Measurements from ENCODE around the gene PTPRO. TPM values are rescaled to one million over a fixed set of nuclear protein-coding genes. Genes with fewer than 3 reads are reported as not detected.

The PTPRO gene
- total and polyA plus RNA-seq, 9 donors: 0.74 to 1.5 (median 1.0) TPM

GRCh38 chr12:15474766-15475165 lies 152.5 kb downstream of the PTPRO start:
- no peaks in the 10 kb centered on the region for H3K36me3 ChIP-seq (ENCODE audit: control insufficient read depth, insufficient read depth, low read length)
- H3K4me1 ChIP-seq (ENCODE audit: control insufficient read depth, insufficient read depth, low read length): no peaks in the 10 kb centered on the region
- H3K27me3 ChIP-seq (ENCODE audit: control insufficient read depth, insufficient read depth, low read length): no peaks in the 10 kb centered on the region
- DNase-seq: peak; percentile 1
- no peaks in the 10 kb centered on the region for H3K9me3 ChIP-seq (replicated peaks; ENCODE audit: control insufficient read depth, low read depth, low read length)
- H3K27ac ChIP-seq (ENCODE audit: low read length): no peak overlapping the region
- H3K4me3 ChIP-seq (ENCODE audit: low read length): no peak overlapping the region
- 58% methylated on average over 3 of the region's 6 CpGs for WGBS (ENCODE audit: insufficient coverage)

GRCh38 chr12:15477761-15478160 lies 155.5 kb downstream of the PTPRO start:
- Histone ChIP-seq H3K36me3 (ENCODE audit: control insufficient read depth, insufficient read depth, low read length) (no peaks in the 10 kb centered on the region), H3K27me3 (ENCODE audit: control insufficient read depth, insufficient read depth, low read length) (no peaks in the 10 kb centered on the region), H3K9me3 (replicated peaks; ENCODE audit: control insufficient read depth, low read depth, low read length) (no peaks in the 10 kb centered on the region), H3K4me3 (ENCODE audit: low read length) (no peak overlapping the region), H3K27ac (ENCODE audit: low read length) (no peak overlapping the region), H3K4me1 (ENCODE audit: control insufficient read depth, insufficient read depth, low read length) (no peaks in the 10 kb centered on the region)
- DNase-seq: no peak
- WGBS (ENCODE audit: insufficient coverage): no CpG with 5 or more reads among the region's 1 CpG

- no peak overlapping the region for H3K4me3 ChIP-seq (ENCODE audit: low read length)
- no peaks in the 10 kb centered on the region for H3K4me1 ChIP-seq (ENCODE audit: control insufficient read depth, insufficient read depth, low read length)
- no peaks in the 10 kb centered on the region for H3K27me3 ChIP-seq (ENCODE audit: control insufficient read depth, insufficient read depth, low read length)
- no peak overlapping the region for H3K27ac ChIP-seq (ENCODE audit: low read length)
- no peaks in the 10 kb centered on the region for H3K36me3 ChIP-seq (ENCODE audit: control insufficient read depth, insufficient read depth, low read length)
- WGBS (ENCODE audit: insufficient coverage): 33% methylated on average over 1 of the region's 2 CpGs
- H3K9me3 ChIP-seq (replicated peaks; ENCODE audit: control insufficient read depth, low read depth, low read length): no peaks in the 10 kb centered on the region
- no peak for DNase-seq
Observed at GRCh38 chr12:15481846-15482245, 159.5 kb downstream of the PTPRO start.

- DNase-seq: no peak
- no peaks in the 10 kb centered on the region for H3K9me3 ChIP-seq (replicated peaks; ENCODE audit: control insufficient read depth, low read depth, low read length)
- no peak overlapping the region for H3K4me3 ChIP-seq (ENCODE audit: low read length)
- WGBS (ENCODE audit: insufficient coverage): no CpG with 5 or more reads among the region's 3 CpGs
- no peaks in the 10 kb centered on the region for H3K27me3 ChIP-seq (ENCODE audit: control insufficient read depth, insufficient read depth, low read length)
- H3K36me3 ChIP-seq (ENCODE audit: control insufficient read depth, insufficient read depth, low read length): no peaks in the 10 kb centered on the region
- no peaks in the 10 kb centered on the region for H3K4me1 ChIP-seq (ENCODE audit: control insufficient read depth, insufficient read depth, low read length)
- H3K27ac ChIP-seq (ENCODE audit: low read length): no peak overlapping the region
Observed at GRCh38 chr12:15485466-15485865, 163.2 kb downstream of the PTPRO start.

GRCh38 chr12:15486859-15487258 lies 164.6 kb downstream of the PTPRO start:
- Histone ChIP-seq H3K4me3 (ENCODE audit: low read length) (no peak overlapping the region), H3K4me1 (ENCODE audit: control insufficient read depth, insufficient read depth, low read length) (no peaks in the 10 kb centered on the region), H3K27ac (ENCODE audit: low read length) (no peak overlapping the region), H3K9me3 (replicated peaks; ENCODE audit: control insufficient read depth, low read depth, low read length) (no peaks in the 10 kb centered on the region), H3K27me3 (ENCODE audit: control insufficient read depth, insufficient read depth, low read length) (no peaks in the 10 kb centered on the region), H3K36me3 (ENCODE audit: control insufficient read depth, insufficient read depth, low read length) (no peaks in the 10 kb centered on the region)
- DNase-seq: no peak
- no CpG with 5 or more reads among the region's 6 CpGs for WGBS (ENCODE audit: insufficient coverage)

GRCh38 chr12:15488481-15488880 lies 166.2 kb downstream of the PTPRO start:
- Histone ChIP-seq H3K4me3 (ENCODE audit: low read length) (no peak overlapping the region), H3K27ac (ENCODE audit: low read length) (no peak overlapping the region), H3K9me3 (replicated peaks; ENCODE audit: control insufficient read depth, low read depth, low read length) (no peaks in the 10 kb centered on the region), H3K36me3 (ENCODE audit: control insufficient read depth, insufficient read depth, low read length) (no peaks in the 10 kb centered on the region), H3K27me3 (ENCODE audit: control insufficient read depth, insufficient read depth, low read length) (no peaks in the 10 kb centered on the region), H3K4me1 (ENCODE audit: control insufficient read depth, insufficient read depth, low read length) (no peaks in the 10 kb centered on the region)
- DNase-seq: no peak

GRCh38 chr12:15494329-15495046 lies 172.2 kb downstream of the PTPRO start:
- H3K9me3 ChIP-seq (replicated peaks; ENCODE audit: control insufficient read depth, low read depth, low read length): no peaks in the 10 kb centered on the region
- WGBS (ENCODE audit: insufficient coverage): 0% methylated on average over 1 of the region's 4 CpGs
- no peaks in the 10 kb centered on the region for H3K4me1 ChIP-seq (ENCODE audit: control insufficient read depth, insufficient read depth, low read length)
- H3K36me3 ChIP-seq (ENCODE audit: control insufficient read depth, insufficient read depth, low read length): no peaks in the 10 kb centered on the region
- no peak overlapping the region for H3K27ac ChIP-seq (ENCODE audit: low read length)
- no peak overlapping the region for H3K4me3 ChIP-seq (ENCODE audit: low read length)
- DNase-seq: no peak
- H3K27me3 ChIP-seq (ENCODE audit: control insufficient read depth, insufficient read depth, low read length): no peaks in the 10 kb centered on the region

- no peaks in the 10 kb centered on the region for H3K9me3 ChIP-seq (replicated peaks; ENCODE audit: control insufficient read depth, low read depth, low read length)
- H3K36me3 ChIP-seq (ENCODE audit: control insufficient read depth, insufficient read depth, low read length): no peaks in the 10 kb centered on the region
- H3K27me3 ChIP-seq (ENCODE audit: control insufficient read depth, insufficient read depth, low read length): no peaks in the 10 kb centered on the region
- no peaks in the 10 kb centered on the region for H3K4me1 ChIP-seq (ENCODE audit: control insufficient read depth, insufficient read depth, low read length)
- no peak overlapping the region for H3K4me3 ChIP-seq (ENCODE audit: low read length)
- WGBS (ENCODE audit: insufficient coverage): no CpG with 5 or more reads among the region's 1 CpG
- no peak for DNase-seq
- H3K27ac ChIP-seq (ENCODE audit: low read length): no peak overlapping the region
Observed at GRCh38 chr12:15495746-15496145, 173.4 kb downstream of the PTPRO start.

GRCh38 chr12:15496738-15497137 lies 174.4 kb downstream of the PTPRO start:
- H3K4me3 ChIP-seq (ENCODE audit: low read length): no peak overlapping the region
- H3K36me3 ChIP-seq (ENCODE audit: control insufficient read depth, insufficient read depth, low read length): no peaks in the 10 kb centered on the region
- no peak overlapping the region for H3K27ac ChIP-seq (ENCODE audit: low read length)
- H3K9me3 ChIP-seq (replicated peaks; ENCODE audit: control insufficient read depth, low read depth, low read length): no peaks in the 10 kb centered on the region
- no peaks in the 10 kb centered on the region for H3K27me3 ChIP-seq (ENCODE audit: control insufficient read depth, insufficient read depth, low read length)
- no peak for DNase-seq
- no peaks in the 10 kb centered on the region for H3K4me1 ChIP-seq (ENCODE audit: control insufficient read depth, insufficient read depth, low read length)

- Histone ChIP-seq H3K27ac (ENCODE audit: low read length) (no peak overlapping the region), H3K9me3 (replicated peaks; ENCODE audit: control insufficient read depth, low read depth, low read length) (no peaks in the 10 kb centered on the region), H3K27me3 (ENCODE audit: control insufficient read depth, insufficient read depth, low read length) (no peaks in the 10 kb centered on the region), H3K4me1 (ENCODE audit: control insufficient read depth, insufficient read depth, low read length) (no peaks in the 10 kb centered on the region), H3K4me3 (ENCODE audit: low read length) (no peak overlapping the region), H3K36me3 (ENCODE audit: control insufficient read depth, insufficient read depth, low read length) (no peaks in the 10 kb centered on the region)
- DNase-seq: peak; percentile 24
- no CpG with 5 or more reads among the region's 4 CpGs for WGBS (ENCODE audit: insufficient coverage)
Observed at GRCh38 chr12:15497671-15498292, 175.5 kb downstream of the PTPRO start.

Data from muscle of leg (tissue), 11 donors.